Measurements from ENCODE around the gene FLAD1. TPM values are rescaled to one million over a fixed set of nuclear protein-coding genes. Genes with fewer than 3 reads are reported as not detected.

FLAD1 gene
- total and polyA plus RNA-seq, 2 of the 4 experiments (the other 2 are of a cell fraction): 26.3 to 37.3 TPM

- TF ChIP-seq ELK1 (IDR thresholded peaks at IDR 0.05; ENCODE audit: borderline replicate concordance, low read depth, low read length): no peak
Measured at GRCh38 chr1:154996966-154997701, 14.0 kb downstream of the FLAD1 start (continued).

GRCh38 chr1:154998201-154998780 is 15.1 kb downstream of the FLAD1 start:
- in situ Hi-C loops (cut with MboI; ENCODE audit: low sequenced_read_pairs) (no loop called here), intact Hi-C loops (cut with micrococcal nuclease) (loop anchor here (2.0 kb wide), 1 partner anchor 37 kb away; the partner anchor contains the start of gene PYGO2), dilution Hi-C loops (cut with HindIII; ENCODE audit: low sequenced_read_pairs, unreplicated experiment) (no loop called here)
- Histone ChIP-seq H2BK15ac (ENCODE audit: low read depth, low read length) (no peak overlapping the region), H3K4me1 (ENCODE audit: control insufficient read depth, insufficient read depth, low read length) (peaks cover 13% of the 10 kb centered on the region), H3K23ac (ENCODE audit: low read depth, low read length) (no peak overlapping the region), H3K27ac (ENCODE audit: insufficient read depth, low read length) (no peak overlapping the region), H3K4me3 (ENCODE audit: insufficient read depth, low read depth, low read length) (no peak overlapping the region), H3K14ac (replicated peaks; ENCODE audit: low read depth, low read length) (no peak overlapping the region), H3K4ac (ENCODE audit: low read depth, low read length) (no peak overlapping the region), H2BK20ac (ENCODE audit: low read depth, low read length) (no peak overlapping the region), H3K79me1 (ENCODE audit: low read depth in 1 of 2, low read length in 2 of 2) (peaks cover 6 to 25% of the 10 kb centered on the region in 2 experiments; a peak in 3 of 4 replicates), H3K9ac (ENCODE audit: low read depth, low read length) (no peak overlapping the region), H4K8ac (ENCODE audit: low read depth in 2 of 2, low read length in 2 of 2) (no peak overlapping the region), H3K56ac (ENCODE audit: extremely low read depth, insufficient read depth, low read length) (no peak overlapping the region), H2AK5ac (ENCODE audit: low read depth, low read length) (peak overlapping the region; percentile 20), H4K5ac (ENCODE audit: low read depth, low read length) (no peak overlapping the region), H2BK5ac (ENCODE audit: low read depth, low read length, poor library complexity, severe bottlenecking) (no peak overlapping the region), H4K20me1 (ENCODE audit: insufficient read depth, low read length) (no peaks in the 10 kb centered on the region), H3K9me3 (ENCODE audit: control insufficient read depth, insufficient read depth, low read length) (no peaks in the 10 kb centered on the region), H3K27me3 (ENCODE audit: control insufficient read depth, insufficient read depth, low read length) (no peaks in the 10 kb centered on the region), H3K36me3 (ENCODE audit: control insufficient read depth, insufficient read depth, low read length) (no peaks in the 10 kb centered on the region), H3K9me1 (ENCODE audit: insufficient read depth, low read length) (no peaks in the 10 kb centered on the region; the same call in 1 of the 2 replicates), H3K18ac (ENCODE audit: low read depth, low read length) (no peak overlapping the region), H3K4me2 (ENCODE audit: low read depth, low read length) (no peak overlapping the region), H2BK120ac (ENCODE audit: low read depth, low read length) (no peak overlapping the region), H2AFZ (replicated peaks; ENCODE audit: low read length, poor library complexity) (no peak overlapping the region), H2AK9ac (replicated peaks; ENCODE audit: low read depth, low read length, poor library complexity) (peak overlapping the region; percentile 37), H4K91ac (ENCODE audit: insufficient read depth, low read depth, low read length) (no peak overlapping the region)
- CTCF ChIA-PET: interaction anchor here (1.1 to 2.1 kb wide), 8 partner anchors 21 to 517 kb away, joined by 3 to 11 read pairs (median 4); partner anchors contain the start of genes PBXIP1, PYGO2 and SHC1
- BruUV-seq (replicated peaks): no TSS peak
- no peak for TF ChIP-seq FOS (IDR thresholded peaks at IDR 0.05; ENCODE audit: low read depth, low read length)
- TF ChIP-seq RAD21 (IDR thresholded peaks at IDR 0.05; ENCODE audit: low read length): no peak
- TF ChIP-seq NFE2L2 (IDR thresholded peaks at IDR 0.05; ENCODE audit: low read depth, low read length): no peak
- TF ChIP-seq RCOR1 (IDR thresholded peaks at IDR 0.05; ENCODE audit: insufficient replicate concordance, low read length): no peak
- TF ChIP-seq SMC3 (IDR thresholded peaks at IDR 0.05; ENCODE audit: low read depth, low read length): no peak
- 93% methylated on average over 3 of the region's 16 CpGs; no CpG with 5 or more reads in 1 of the 2 experiments for WGBS, 2 experiments (ENCODE audit: extremely low coverage in 2 of 2, insufficient read length in 1 of 2)
- POLR2A ChIA-PET (ENCODE audit: unreplicated experiment): no interaction called here
- no peak for DNase-seq
- no peak for ATAC-seq (ENCODE audit: low read depth)
